Stimulated activated CD4-positive, alpha-beta T cell treated with anti-CD3 and anti-CD28 coated beads, Interleukin-2, amount 100 ng/mL, for 4 hours (primary cell): Measurements from ENCODE around the gene SLC44A1.

Experiments used
- DNase-seq: peaks from one replicate; pipeline ENCODE4 v3.0.0-alpha.2; 2020; ENCODE audit warnings: low read depth

SLC44A1 gene

GRCh38 chr9:105244003-105244733 lies at the start of gene SLC44A1:
SLC44A1 (plus strand) TSS chr9:105244651; CDS start chr9:105244869, 218 bp downstream.
- DNase-seq = peak; percentile 91

- no peak for DNase-seq
Observed at GRCh38 chr9:105195259-105195658, 49.2 kb upstream of the SLC44A1 start.

GRCh38 chr9:105198023-105198422 lies 46.4 kb upstream of the SLC44A1 start:
- DNase-seq = no peak

- no peak for DNase-seq
Observed at GRCh38 chr9:105198865-105199264, 45.6 kb upstream of the SLC44A1 start.

GRCh38 chr9:105204416-105204815 lies 40.0 kb upstream of the SLC44A1 start:
- DNase-seq = no peak

- no peak for DNase-seq
Observed at GRCh38 chr9:105205787-105206495, 38.5 kb upstream of the SLC44A1 start.

- no peak for DNase-seq
Observed at GRCh38 chr9:105206496-105206820, 38.0 kb upstream of the SLC44A1 start.

- DNase-seq = no peak
Observed at GRCh38 chr9:105206821-105207699, 37.4 kb upstream of the SLC44A1 start.

- DNase-seq = no peak
Observed at GRCh38 chr9:105216440-105217178, 27.8 kb upstream of the SLC44A1 start.

GRCh38 chr9:105218673-105219072 lies 25.8 kb upstream of the SLC44A1 start:
- DNase-seq = no peak

- no peak for DNase-seq
Observed at GRCh38 chr9:105219291-105219805, 25.1 kb upstream of the SLC44A1 start.

GRCh38 chr9:105220451-105220850 lies 24.0 kb upstream of the SLC44A1 start:
- no peak for DNase-seq

GRCh38 chr9:105223544-105224140 lies 20.8 kb upstream of the SLC44A1 start:
- no peak for DNase-seq

- DNase-seq = no peak
Observed at GRCh38 chr9:105226055-105226454, 18.4 kb upstream of the SLC44A1 start.

- DNase-seq = no peak
Observed at GRCh38 chr9:105232207-105232606, 12.2 kb upstream of the SLC44A1 start.

- DNase-seq = no peak
Observed at GRCh38 chr9:105233873-105234272, 10.6 kb upstream of the SLC44A1 start.

GRCh38 chr9:105236261-105236660 lies 8.2 kb upstream of the SLC44A1 start:
- DNase-seq = no peak

- no peak for DNase-seq
Observed at GRCh38 chr9:105237246-105237645, 7.2 kb upstream of the SLC44A1 start.

GRCh38 chr9:105238302-105238701 lies 6.1 kb upstream of the SLC44A1 start:
- DNase-seq = no peak

- no peak for DNase-seq
Observed at GRCh38 chr9:105241356-105242043, 3.0 kb upstream of the SLC44A1 start.

- no peak for DNase-seq
Observed at GRCh38 chr9:105242062-105242461, 2.4 kb upstream of the SLC44A1 start.
